ENCODE results near the gene GLTP. TPM values are rescaled to one million over a fixed set of nuclear protein-coding genes. Genes with fewer than 3 reads are reported as not detected.

The GLTP gene
- total RNA-seq, 1 donor from 2014 or later = 210 TPM

GRCh38 chr12:109878247-109878625, 2.1 kb downstream of the GLTP start:
- no peak for DNase-seq (ENCODE audit: low read depth)
- FAIRE-seq = no peak
- Histone ChIP-seq H3K36me3 (ENCODE audit: control insufficient read depth, insufficient read depth, low read length) (peaks cover 7% of the 10 kb centered on the region), H3K27me3 (ENCODE audit: control insufficient read depth, insufficient read depth, low read length) (no peaks in the 10 kb centered on the region), H3K4me3 (ENCODE audit: low read depth, low read length) (peak overlapping the region; percentile 54)
- TF ChIP-seq, protein P1, sequence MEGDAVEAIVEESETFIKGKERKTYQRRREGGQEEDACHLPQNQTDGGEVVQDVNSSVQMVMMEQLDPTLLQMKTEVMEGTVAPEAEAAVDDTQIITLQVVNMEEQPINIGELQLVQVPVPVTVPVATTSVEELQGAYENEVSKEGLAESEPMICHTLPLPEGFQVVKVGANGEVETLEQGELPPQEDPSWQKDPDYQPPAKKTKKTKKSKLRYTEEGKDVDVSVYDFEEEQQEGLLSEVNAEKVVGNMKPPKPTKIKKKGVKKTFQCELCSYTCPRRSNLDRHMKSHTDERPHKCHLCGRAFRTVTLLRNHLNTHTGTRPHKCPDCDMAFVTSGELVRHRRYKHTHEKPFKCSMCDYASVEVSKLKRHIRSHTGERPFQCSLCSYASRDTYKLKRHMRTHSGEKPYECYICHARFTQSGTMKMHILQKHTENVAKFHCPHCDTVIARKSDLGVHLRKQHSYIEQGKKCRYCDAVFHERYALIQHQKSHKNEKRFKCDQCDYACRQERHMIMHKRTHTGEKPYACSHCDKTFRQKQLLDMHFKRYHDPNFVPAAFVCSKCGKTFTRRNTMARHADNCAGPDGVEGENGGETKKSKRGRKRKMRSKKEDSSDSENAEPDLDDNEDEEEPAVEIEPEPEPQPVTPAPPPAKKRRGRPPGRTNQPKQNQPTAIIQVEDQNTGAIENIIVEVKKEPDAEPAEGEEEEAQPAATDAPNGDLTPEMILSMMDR (IDR thresholded peaks at IDR 0.05; ENCODE audit: insufficient read depth, low read length, severe bottlenecking) = no peak

DNA sequence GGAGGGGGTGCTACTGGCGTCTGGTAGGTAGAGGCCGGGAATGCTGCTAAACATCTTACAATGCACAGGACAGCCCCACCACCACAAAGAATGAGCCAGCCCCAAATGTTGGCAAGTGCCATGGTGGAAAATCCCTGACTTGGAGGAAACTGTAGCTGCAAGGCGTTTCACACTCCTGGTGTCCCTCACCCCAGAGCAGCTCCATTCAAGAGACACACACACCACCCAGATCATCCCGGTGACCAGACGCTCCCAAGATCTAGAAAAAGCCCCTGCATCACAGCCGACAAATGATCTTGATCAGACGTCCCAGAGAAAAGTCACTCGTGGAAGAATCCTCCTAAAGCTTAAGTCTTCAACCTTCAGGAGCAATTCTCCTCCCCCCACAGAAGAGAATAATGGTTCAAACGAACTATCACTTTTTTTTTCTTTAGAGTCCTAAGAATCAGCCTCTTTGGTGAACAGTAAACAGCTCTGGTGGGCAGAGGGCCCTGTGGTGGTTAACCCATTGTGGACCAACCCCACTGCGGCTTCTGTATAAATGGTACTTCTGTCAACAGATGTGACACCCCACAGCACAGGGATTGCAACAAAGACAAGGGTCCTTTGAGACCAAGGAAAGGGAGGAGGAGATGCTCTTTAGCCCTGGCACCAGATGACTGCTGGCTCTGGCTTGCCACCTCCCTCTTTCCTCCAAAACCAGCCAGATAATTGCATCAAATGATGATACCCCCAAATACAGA, 2.7 kb downstream of the GLTP start:
- TF ChIP-seq, protein P1 (IDR thresholded peaks at IDR 0.05; ENCODE audit: insufficient read depth, low read length, severe bottlenecking) = no peak
- H3K4me3 ChIP-seq (ENCODE audit: low read depth, low read length) = peak overlapping the region; percentile 54
- FAIRE-seq (no peak), DNase-seq (ENCODE audit: low read depth) (no peak)
- no peaks in the 10 kb centered on the region for H3K27me3 ChIP-seq (ENCODE audit: control insufficient read depth, insufficient read depth, low read length)
- peaks cover 7% of the 10 kb centered on the region for H3K36me3 ChIP-seq (ENCODE audit: control insufficient read depth, insufficient read depth, low read length)

- no peak for DNase-seq (ENCODE audit: low read depth)
- no peak for FAIRE-seq
- TF ChIP-seq, protein P1 (IDR thresholded peaks at IDR 0.05; ENCODE audit: insufficient read depth, low read length, severe bottlenecking) = no peak
- Histone ChIP-seq H3K4me3 (ENCODE audit: low read depth, low read length) (no peak overlapping the region), H3K27me3 (ENCODE audit: control insufficient read depth, insufficient read depth, low read length) (no peaks in the 10 kb centered on the region), H3K36me3 (ENCODE audit: control insufficient read depth, insufficient read depth, low read length) (peaks cover 9% of the 10 kb centered on the region)
These were observed 3.9 kb downstream of the GLTP start for GRCh38 chr12:109876406-109876805.

GRCh38 chr12:109875572-109876131, 4.7 kb downstream of the GLTP start:
- H3K4me3 ChIP-seq (ENCODE audit: low read depth, low read length) = no peak overlapping the region
- peak; percentile 51 for DNase-seq (ENCODE audit: low read depth)
- TF ChIP-seq, protein P1 (IDR thresholded peaks at IDR 0.05; ENCODE audit: insufficient read depth, low read length, severe bottlenecking) = no peak
- peaks cover 9% of the 10 kb centered on the region for H3K36me3 ChIP-seq (ENCODE audit: control insufficient read depth, insufficient read depth, low read length)
- H3K27me3 ChIP-seq (ENCODE audit: control insufficient read depth, insufficient read depth, low read length) = no peaks in the 10 kb centered on the region
- no peak for FAIRE-seq

DNA sequence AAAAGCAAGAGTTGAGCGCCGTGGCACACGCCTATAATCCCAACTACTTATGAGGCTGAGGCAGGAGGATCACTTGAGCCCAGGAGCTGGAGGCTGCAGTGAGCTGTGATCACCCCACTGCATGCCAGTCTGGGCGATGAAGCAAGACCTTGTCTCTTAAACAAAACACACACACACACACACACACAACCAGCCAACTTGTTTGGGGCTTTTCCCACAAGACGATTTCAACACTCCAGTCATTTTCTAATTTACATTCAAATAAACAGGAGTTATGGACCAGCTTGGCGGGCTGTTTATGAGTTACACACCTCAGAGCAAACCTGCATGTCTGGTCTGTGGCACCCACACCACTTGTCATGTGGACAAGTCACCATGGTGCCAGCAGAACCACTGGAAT, 6.7 kb downstream of the GLTP start:
- DNase-seq (ENCODE audit: low read depth) (no peak), FAIRE-seq (no peak)
- no peak overlapping the region for H3K4me3 ChIP-seq (ENCODE audit: low read depth, low read length)
- TF ChIP-seq, protein P1 (IDR thresholded peaks at IDR 0.05; ENCODE audit: insufficient read depth, low read length, severe bottlenecking) = no peak
- H3K27me3 ChIP-seq (ENCODE audit: control insufficient read depth, insufficient read depth, low read length) = no peaks in the 10 kb centered on the region
- peaks cover 7% of the 10 kb centered on the region for H3K36me3 ChIP-seq (ENCODE audit: control insufficient read depth, insufficient read depth, low read length)

All from bronchial epithelial cell (primary cell).